Kidney epithelial cell (primary cell): ENCODE measurements around the gene AMPD2. TPM values are rescaled to one million over a fixed set of nuclear protein-coding genes. Genes with fewer than 3 reads are reported as not detected.

Experiments
- DNase-seq: peaks from one replicate; pipeline ENCODE4 v3.0.0-alpha.2; 2010; ENCODE audit warnings: low read depth
- H3K27me3 ChIP-seq: 2 replicates; pipeline ENCODE4 v1.6.0; 2011; ENCODE audit warnings: low read length; ENCODE audit not compliant: control insufficient read depth, insufficient read depth
- H3K36me3 ChIP-seq: 2 replicates; pipeline ENCODE4 v1.5.1; 2011; ENCODE audit warnings: low read length; ENCODE audit not compliant: control insufficient read depth, insufficient read depth
- H3K4me3 ChIP-seq: 2 replicates; pipeline ENCODE4 v1.5.1; 2011; ENCODE audit warnings: low read depth, mild to moderate bottlenecking, control low read depth, low read length
- total RNA-seq: library from RNA; depleted of rRNA; stranded (reverse); fragments of >200 nt; gene quantifications from 2 replicates; pipeline ENCODE4 v1.2.3, GENCODE V29; 2015
- TF ChIP-seq, protein P1 (sequence below): IDR thresholded peaks from 2 replicates; pipeline ENCODE4 v1.5.1; 2011; ENCODE audit warnings: mild to moderate bottlenecking, moderate library complexity, low read length, control low read depth, inconsistent platforms; ENCODE audit not compliant: insufficient read depth, poor library complexity, severe bottlenecking

The AMPD2 gene
- total RNA-seq, 1 donor from 2014 or later: 65.7 TPM

DNA sequence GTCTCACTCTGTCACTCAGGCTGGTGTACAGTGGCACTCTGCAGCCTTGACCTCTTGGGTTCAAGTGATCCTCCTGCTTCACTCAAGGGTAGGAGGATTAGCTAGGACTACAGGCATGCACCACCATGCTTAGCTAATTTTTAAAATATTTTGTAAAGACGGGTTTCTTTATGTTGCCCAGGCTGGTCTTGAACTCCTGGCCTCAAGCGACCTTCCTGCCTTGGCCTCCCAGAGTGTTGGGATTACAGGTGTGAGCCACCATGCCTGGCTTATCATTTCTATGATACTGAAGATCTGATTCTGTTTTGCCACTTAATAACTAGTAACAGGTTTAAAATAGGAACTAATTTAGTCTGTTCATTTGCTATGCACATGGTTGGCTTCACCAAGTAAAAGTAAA, 37.6 kb upstream of the AMPD2 start:
- H3K27me3 ChIP-seq: no peaks in the 10 kb centered on the region
- no peak for DNase-seq
- TF ChIP-seq, protein P1, sequence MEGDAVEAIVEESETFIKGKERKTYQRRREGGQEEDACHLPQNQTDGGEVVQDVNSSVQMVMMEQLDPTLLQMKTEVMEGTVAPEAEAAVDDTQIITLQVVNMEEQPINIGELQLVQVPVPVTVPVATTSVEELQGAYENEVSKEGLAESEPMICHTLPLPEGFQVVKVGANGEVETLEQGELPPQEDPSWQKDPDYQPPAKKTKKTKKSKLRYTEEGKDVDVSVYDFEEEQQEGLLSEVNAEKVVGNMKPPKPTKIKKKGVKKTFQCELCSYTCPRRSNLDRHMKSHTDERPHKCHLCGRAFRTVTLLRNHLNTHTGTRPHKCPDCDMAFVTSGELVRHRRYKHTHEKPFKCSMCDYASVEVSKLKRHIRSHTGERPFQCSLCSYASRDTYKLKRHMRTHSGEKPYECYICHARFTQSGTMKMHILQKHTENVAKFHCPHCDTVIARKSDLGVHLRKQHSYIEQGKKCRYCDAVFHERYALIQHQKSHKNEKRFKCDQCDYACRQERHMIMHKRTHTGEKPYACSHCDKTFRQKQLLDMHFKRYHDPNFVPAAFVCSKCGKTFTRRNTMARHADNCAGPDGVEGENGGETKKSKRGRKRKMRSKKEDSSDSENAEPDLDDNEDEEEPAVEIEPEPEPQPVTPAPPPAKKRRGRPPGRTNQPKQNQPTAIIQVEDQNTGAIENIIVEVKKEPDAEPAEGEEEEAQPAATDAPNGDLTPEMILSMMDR: no peak
- no peaks in the 10 kb centered on the region for H3K36me3 ChIP-seq
- no peak overlapping the region for H3K4me3 ChIP-seq

DNA sequence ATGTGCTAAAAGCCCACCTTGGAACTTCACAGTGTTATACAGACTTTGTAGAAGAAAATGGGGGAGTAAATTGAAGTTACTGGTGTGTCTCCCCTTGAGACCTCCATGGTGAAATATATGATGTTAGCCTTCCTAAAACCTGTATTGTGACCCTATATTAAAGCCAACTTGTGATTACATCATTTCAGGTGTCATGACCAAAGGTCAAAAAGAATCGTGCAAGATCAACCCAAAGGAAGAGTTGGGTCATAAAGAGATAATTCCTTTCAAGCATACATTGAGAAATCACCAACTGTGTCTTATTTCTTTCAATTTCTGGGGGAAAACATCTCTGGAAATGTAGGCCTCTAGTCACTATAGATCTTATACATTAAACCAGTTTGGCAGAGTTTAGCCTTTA, 34.9 kb upstream of the AMPD2 start:
- DNase-seq: no peak
- TF ChIP-seq, protein P1: no peak
- Histone ChIP-seq H3K36me3 (no peaks in the 10 kb centered on the region), H3K27me3 (no peaks in the 10 kb centered on the region), H3K4me3 (no peak overlapping the region)

DNA sequence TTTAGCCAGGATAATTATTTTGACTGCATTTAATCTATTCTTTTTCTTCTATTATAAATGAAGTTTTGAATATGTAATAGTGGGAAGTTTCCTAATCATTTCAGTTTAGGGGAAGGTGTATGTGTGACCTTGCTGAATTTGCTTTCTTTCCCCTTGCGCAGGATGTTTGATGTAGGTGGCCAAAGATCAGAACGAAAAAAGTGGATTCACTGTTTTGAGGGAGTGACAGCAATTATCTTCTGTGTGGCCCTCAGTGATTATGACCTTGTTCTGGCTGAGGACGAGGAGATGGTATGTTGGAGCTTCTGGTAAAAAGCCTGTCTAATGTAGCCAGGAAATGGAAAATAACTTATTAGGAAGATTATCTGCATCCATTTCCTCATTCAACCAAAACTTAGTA, 33.6 kb upstream of the AMPD2 start:
- TF ChIP-seq, protein P1: no peak
- no peak for DNase-seq
- H3K4me3 ChIP-seq: no peak overlapping the region
- H3K27me3 ChIP-seq: no peaks in the 10 kb centered on the region
- no peaks in the 10 kb centered on the region for H3K36me3 ChIP-seq

DNA sequence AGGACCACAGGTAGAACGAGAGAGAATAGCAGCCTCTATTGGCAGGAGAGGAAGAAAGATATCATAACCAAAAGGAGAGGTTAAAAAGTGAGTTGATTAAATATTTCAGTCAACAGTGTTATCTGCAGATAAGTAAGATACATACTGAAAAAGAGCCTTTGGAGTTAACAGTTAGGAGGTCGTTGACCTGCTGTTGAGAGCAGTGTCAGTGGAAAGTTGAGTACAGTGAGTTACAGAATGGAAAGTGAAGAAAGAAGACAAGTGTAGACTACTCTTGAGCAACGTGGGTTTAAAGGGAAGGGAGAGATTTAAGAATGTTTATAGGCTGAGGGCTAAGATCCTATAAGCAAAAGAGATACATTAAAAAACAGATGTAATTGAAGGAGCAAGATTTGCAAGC, 30.5 kb upstream of the AMPD2 start:
- H3K4me3 ChIP-seq: no peak overlapping the region
- H3K36me3 ChIP-seq: no peaks in the 10 kb centered on the region
- DNase-seq: no peak
- H3K27me3 ChIP-seq: no peaks in the 10 kb centered on the region
- TF ChIP-seq, protein P1: no peak

DNA sequence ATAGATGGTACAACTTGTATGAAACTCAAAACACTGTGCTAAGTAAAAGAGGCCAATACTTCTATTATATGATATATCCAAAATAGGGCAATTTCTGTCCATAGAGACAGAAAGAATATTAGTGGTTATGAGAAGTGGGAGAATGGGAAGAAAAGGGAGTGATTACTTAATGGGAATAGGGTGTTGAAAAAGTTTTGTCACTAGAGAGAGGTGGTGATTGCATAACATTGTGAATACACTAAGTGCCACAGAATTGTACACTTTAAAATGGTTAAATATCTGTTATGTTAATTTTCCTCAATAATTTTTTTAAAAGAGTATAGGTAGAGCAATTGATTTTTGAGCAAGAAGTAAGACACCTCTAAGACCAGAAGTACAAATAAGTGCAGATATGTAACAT, 30.0 kb upstream of the AMPD2 start:
- no peaks in the 10 kb centered on the region for H3K36me3 ChIP-seq
- H3K4me3 ChIP-seq: no peak overlapping the region
- H3K27me3 ChIP-seq: no peaks in the 10 kb centered on the region
- TF ChIP-seq, protein P1: no peak
- no peak for DNase-seq

DNA sequence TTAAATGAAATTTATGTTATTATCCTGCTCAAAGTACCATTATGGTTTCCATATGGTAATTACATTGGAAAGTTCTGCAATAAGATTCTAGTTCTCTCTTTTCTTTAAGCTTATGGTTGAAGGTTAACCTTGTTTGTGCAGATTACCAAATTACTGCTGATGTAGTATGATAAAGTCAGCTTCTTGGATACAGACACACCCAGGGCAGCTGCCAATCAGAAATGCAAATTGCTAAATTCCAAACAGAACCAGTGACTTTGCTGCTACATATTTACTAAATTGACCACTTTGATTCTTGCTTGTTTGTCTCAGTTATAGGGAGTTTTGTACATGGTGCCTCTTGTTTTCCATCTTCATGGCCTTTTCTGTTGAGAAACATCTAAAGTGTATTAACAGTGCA, 26.7 kb upstream of the AMPD2 start:
- TF ChIP-seq, protein P1: no peak
- no peaks in the 10 kb centered on the region for H3K36me3 ChIP-seq
- H3K27me3 ChIP-seq: no peaks in the 10 kb centered on the region
- DNase-seq: no peak
- H3K4me3 ChIP-seq: no peak overlapping the region
